Adrenal gland (tissue), 12 donors: ENCODE measurements around the gene PTPRN2. TPM values are rescaled to one million over a fixed set of nuclear protein-coding genes. Genes with fewer than 3 reads are reported as not detected.

Experiments
- DNase-seq, 7 donors: peaks; one replicate each; pipeline ENCODE4 v3.0.0-alpha.2; 2019 to 2020
- H3K27ac ChIP-seq, 5 donors: fragments of 200-600 bp; sonication (generic) in 4 of 5; 1 replicate in 3 of 5; 2 replicates in 2 of 5; pipeline versions ENCODE4 v1.5.1 to v1.8.0; 2016 to 2020; ENCODE audit warnings: mild to moderate bottlenecking in 1 of 5
- H3K27me3 ChIP-seq: fragments of 200-600 bp; 2 replicates; pipeline ENCODE4 v1.8.0; 2021
- H3K36me3 ChIP-seq, 2 donors: fragments of 200-600 bp; replicated peaks in 1 of 2; 1 replicate in 1 of 2; 2 replicates in 1 of 2; pipeline versions ENCODE4 v1.5.1 to v1.8.0; 2018 to 2022
- H3K4me1 ChIP-seq, 2 donors: fragments of 200-600 bp; replicated peaks in 1 of 2; 1 replicate in 1 of 2; 2 replicates in 1 of 2; pipeline versions ENCODE4 v1.5.1 to v1.8.0; 2018 to 2021
- H3K4me3 ChIP-seq, 4 donors: fragments of 200-600 bp; sonication (generic) in 3 of 4; one replicate each; pipeline ENCODE4 v1.5.1; 2016 to 2018
- H3K9me3 ChIP-seq, 3 donors: fragments of 200-600 bp; sonication (generic) in 1 of 3; replicated peaks in 1 of 3; 1 replicate in 2 of 3; 2 replicates in 1 of 3; pipeline versions ENCODE4 v1.5.1 to v1.8.0; 2016 to 2021
- POLR2A ChIP-seq, 2 donors: fragments of 450-650 bp; IDR thresholded peaks; one replicate each; pipeline ENCODE4 v1.6.1; 2017; ENCODE audit warnings: antibody characterized with exemption in 2 of 2, mild to moderate bottlenecking in 2 of 2, moderate library complexity in 1 of 2
- WGBS, 4 donors: extraction: QIAGEN DNeasy Blood & Tissue Kit in 2 of 4; methylation state at CpG; one replicate each; pipeline versions ENCODE4 v1.1.5 to v1.1.7; 2013 to 2017; 5-methylcytosine and 5-hydroxymethylcytosine counted together
- intact Hi-C, 2 donors: fragments of 100-400 bp; cut with DNase I; formaldehyde crosslinking; loops; one replicate each; pipeline versions ENCODE4 v1.14.1 to v1.15.0; 2022 to 2023
- polyA plus RNA-seq, 3 donors: library from polyadenylated mRNA; stranded (reverse); fragments of 200-250 nt in 2 of 3; fragments of 350-450 nt in 1 of 3; fragmentation: Illumina TruSeq in 1 of 3; extraction: RNeasy Lipid Tissue Mini Kit (QIAGEN cat#74804) in 1 of 3; gene quantifications; one replicate each; pipeline ENCODE4 v1.2.3, GENCODE V29; 2013 to 2014
- total RNA-seq, 9 donors: library from RNA; depleted of rRNA in 4 of 9; stranded (reverse); fragments of >200 nt in 4 of 9; fragments of 120-200 nt in 1 of 9; fragmentation: NEBNext Ultra II Directional in 1 of 9; extraction: Animal tissue kit (Norgen Biotek cat#: 25700) in 1 of 9; gene quantifications; one replicate each; pipeline versions ENCODE4 v1.1.0 to v1.2.4, GENCODE V29; 2013 to 2023
- TF ChIP-seq, protein P1 (sequence below), 6 experiments: fragments of 450-650 bp in 4 of 6; fragments of 200-600 bp in 2 of 6; sonication (generic) in 1 of 6; IDR thresholded peaks; 1 replicate in 5 of 6; 2 replicates in 1 of 6; pipeline versions ENCODE4 v1.5.1 to v1.8.0; 2016 to 2021; ENCODE audit warnings: antibody characterized with exemption in 6 of 6, mild to moderate bottlenecking in 2 of 6, moderate library complexity in 1 of 6
- donor health status: healthy with polysubstance abuse.
- donor health status: Bipolar disorder and iron deficiency.
- donor health status: DM: yes; HTN: yes; CAD: no.
- donor health status: DM: no; HTN: no; CAD: no.
- donor health status: DM: no; HTN: no; CAD: no.
- donor health status: DM: yes; HTN: yes; CAD: no.

The PTPRN2 gene
- total and polyA plus RNA-seq, 12 donors: 2.2 to 16.2 (median 3.4) TPM

DNA sequence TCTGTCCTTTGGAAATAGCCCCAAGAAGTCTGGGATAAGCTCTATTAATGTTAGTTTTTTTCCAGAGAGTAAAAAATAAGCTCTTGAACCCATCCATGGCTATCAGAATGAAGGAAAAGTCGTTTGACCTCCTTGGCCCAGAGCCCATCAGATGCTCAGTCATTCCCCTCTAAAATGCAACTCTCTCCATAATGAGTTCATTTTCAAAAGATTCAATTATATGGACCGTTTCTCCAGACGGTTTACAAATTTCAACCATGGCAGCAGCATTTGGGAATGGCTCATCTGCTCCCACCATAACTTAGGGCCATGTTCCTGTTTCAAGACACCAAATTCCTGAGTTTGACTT lies 220.0 kb downstream of the PTPRN2 start:
- no peak overlapping the region for H3K4me3 ChIP-seq
- no peak for DNase-seq
- no peaks in the 10 kb centered on the region for H3K27me3 ChIP-seq
- H3K9me3 ChIP-seq: no peaks in the 10 kb centered on the region
- H3K27ac ChIP-seq: no peak overlapping the region
- H3K4me1 ChIP-seq: no peaks in the 10 kb centered on the region
- intact Hi-C loops: no loop called here
- no peaks in the 10 kb centered on the region for H3K36me3 ChIP-seq
- TF ChIP-seq POLR2A (IDR thresholded peaks at IDR 0.05): no peak
- TF ChIP-seq, protein P1, sequence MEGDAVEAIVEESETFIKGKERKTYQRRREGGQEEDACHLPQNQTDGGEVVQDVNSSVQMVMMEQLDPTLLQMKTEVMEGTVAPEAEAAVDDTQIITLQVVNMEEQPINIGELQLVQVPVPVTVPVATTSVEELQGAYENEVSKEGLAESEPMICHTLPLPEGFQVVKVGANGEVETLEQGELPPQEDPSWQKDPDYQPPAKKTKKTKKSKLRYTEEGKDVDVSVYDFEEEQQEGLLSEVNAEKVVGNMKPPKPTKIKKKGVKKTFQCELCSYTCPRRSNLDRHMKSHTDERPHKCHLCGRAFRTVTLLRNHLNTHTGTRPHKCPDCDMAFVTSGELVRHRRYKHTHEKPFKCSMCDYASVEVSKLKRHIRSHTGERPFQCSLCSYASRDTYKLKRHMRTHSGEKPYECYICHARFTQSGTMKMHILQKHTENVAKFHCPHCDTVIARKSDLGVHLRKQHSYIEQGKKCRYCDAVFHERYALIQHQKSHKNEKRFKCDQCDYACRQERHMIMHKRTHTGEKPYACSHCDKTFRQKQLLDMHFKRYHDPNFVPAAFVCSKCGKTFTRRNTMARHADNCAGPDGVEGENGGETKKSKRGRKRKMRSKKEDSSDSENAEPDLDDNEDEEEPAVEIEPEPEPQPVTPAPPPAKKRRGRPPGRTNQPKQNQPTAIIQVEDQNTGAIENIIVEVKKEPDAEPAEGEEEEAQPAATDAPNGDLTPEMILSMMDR (IDR thresholded peaks at IDR 0.05): no peak
- WGBS, 4 donors: 49 to 66% (median 53%) methylated on average over 3 of the region's 3 CpGs

DNA sequence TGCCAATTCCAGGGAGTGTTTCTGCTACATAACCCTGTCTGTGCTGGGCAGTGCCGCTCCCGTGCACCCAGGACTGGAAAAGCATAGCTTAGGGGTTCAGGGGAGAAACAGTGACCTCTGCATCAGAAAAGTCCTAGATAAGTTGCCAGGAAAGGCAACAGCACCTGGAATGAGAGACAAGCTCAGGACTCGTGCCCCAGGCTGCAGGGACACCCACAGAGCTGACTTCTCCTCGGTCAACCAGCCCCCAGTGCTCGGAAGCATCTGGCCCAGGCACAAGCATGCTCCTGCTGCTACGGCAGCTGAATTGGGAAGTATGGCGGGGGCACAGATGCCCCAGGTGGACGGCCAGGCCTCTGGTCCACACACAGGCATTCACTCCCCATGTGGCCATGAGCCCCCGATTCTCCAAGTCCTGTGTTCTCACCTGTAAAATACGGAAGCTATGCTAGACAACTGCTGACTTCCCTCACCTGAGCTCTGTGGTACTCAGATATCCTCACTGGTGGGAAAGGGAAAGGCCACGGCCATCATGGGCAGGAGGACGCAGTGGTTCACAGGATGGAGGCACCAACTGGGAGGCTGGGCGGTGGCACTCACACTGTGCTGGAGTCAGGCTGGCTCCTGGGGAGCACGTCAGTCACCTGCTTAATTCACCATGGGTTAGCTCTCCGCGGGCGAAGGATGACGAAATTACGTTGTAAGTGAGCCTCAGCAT lies 220.5 kb downstream of the PTPRN2 start:
- DNase-seq: no peak
- intact Hi-C loops: no loop called here
- H3K4me1 ChIP-seq: no peaks in the 10 kb centered on the region
- H3K27me3 ChIP-seq: no peaks in the 10 kb centered on the region
- WGBS, 4 donors: 69 to 86% (median 79%) methylated on average over 12 to 19 of the region's 19 CpGs
- H3K27ac ChIP-seq: no peak overlapping the region
- H3K9me3 ChIP-seq: no peaks in the 10 kb centered on the region
- TF ChIP-seq, protein P1 (IDR thresholded peaks at IDR 0.05): no peak
- no peak for TF ChIP-seq POLR2A (IDR thresholded peaks at IDR 0.05)
- no peak overlapping the region for H3K4me3 ChIP-seq
- no peaks in the 10 kb centered on the region for H3K36me3 ChIP-seq

DNA sequence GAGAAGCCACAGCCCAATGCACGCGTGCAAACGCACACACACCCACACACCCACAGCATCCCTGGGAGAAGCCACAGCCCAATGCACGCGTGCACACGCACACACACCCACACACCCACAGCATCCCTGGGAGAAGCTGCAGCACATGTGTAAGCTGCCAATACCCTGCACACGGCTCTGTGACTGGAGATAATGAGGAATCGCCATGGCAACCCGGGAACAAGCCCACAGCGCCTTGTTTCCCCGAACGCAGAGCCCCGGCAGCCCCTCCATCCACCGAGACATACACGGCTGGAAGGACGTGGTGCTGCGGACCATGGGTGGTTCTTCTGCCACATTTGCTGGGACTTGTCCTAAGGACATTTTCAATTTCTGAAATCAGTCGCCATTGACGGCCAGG lies 221.3 kb downstream of the PTPRN2 start:
- WGBS, 4 donors: 62 to 79% (median 72%) methylated on average over 10 to 19 of the region's 19 CpGs
- no peak for DNase-seq
- TF ChIP-seq, protein P1 (IDR thresholded peaks at IDR 0.05): no peak
- TF ChIP-seq POLR2A (IDR thresholded peaks at IDR 0.05): no peak

DNA sequence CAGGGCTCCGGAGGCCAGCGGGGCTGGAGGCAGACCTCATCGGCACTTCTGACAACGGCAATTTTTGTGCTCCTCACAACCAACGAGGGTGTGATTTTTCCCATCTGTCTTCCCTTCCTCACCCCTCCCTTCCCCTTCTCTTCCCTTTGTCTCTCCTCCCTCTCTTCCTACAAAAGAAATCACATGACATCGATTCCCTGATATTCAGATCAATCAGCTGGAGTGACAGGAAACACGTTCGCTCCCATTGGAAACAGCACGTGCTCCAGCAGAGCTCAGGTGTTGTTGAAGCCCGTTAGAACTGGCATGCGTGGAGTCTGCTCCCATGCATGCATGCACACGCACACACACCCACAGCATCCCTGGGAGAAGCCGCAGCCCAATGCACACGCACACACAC lies 222.4 kb downstream of the PTPRN2 start:
- no peaks in the 10 kb centered on the region for H3K36me3 ChIP-seq
- H3K27me3 ChIP-seq: no peaks in the 10 kb centered on the region
- no peak overlapping the region for H3K4me3 ChIP-seq
- H3K9me3 ChIP-seq: no peaks in the 10 kb centered on the region
- WGBS, 4 donors: 70 to 80% (median 78%) methylated on average over 12 to 14 of the region's 14 CpGs
- intact Hi-C loops: no loop called here
- TF ChIP-seq, protein P1 (IDR thresholded peaks at IDR 0.05): no peak
- no peak for TF ChIP-seq POLR2A (IDR thresholded peaks at IDR 0.05)
- H3K27ac ChIP-seq: no peak overlapping the region
- no peaks in the 10 kb centered on the region for H3K4me1 ChIP-seq
- no peak for DNase-seq

More for the DNA sequence above, 221.3 kb downstream of the PTPRN2 start:
- H3K4me3 ChIP-seq: no peak overlapping the region
- H3K36me3 ChIP-seq: no peaks in the 10 kb centered on the region
- no peaks in the 10 kb centered on the region for H3K4me1 ChIP-seq
- H3K27ac ChIP-seq: no peak overlapping the region
- intact Hi-C loops: no loop called here
- no peaks in the 10 kb centered on the region for H3K27me3 ChIP-seq
- no peaks in the 10 kb centered on the region for H3K9me3 ChIP-seq
